Endothelial cell (in vitro differentiated cells): ENCODE measurements around the gene XCL2. TPM values are rescaled to one million over a fixed set of nuclear protein-coding genes. Genes with fewer than 3 reads are reported as not detected.
"Not testable (repeated sequence)": the region's sequence is repeated elsewhere in the genome, so short reads cannot be mapped to it uniquely, and the experiment has no call there.

Experiments used
- DNase-seq: peaks from one replicate; pipeline ENCODE4 v3.0.0; 2021; ENCODE audit warnings: low spot score
- H3K27ac Mint-ChIP-seq: one replicate; pipeline ENCODE4 v1.8.0; 2021; ENCODE audit warnings: mixed read lengths, inconsistent platforms; ENCODE audit not compliant: unreplicated experiment
- H3K27me3 Mint-ChIP-seq: one replicate; pipeline ENCODE4 v1.8.0; 2021; ENCODE audit warnings: mild to moderate bottlenecking, moderate library complexity, mixed read lengths, inconsistent platforms; ENCODE audit not compliant: unreplicated experiment
- H3K36me3 Mint-ChIP-seq: one replicate; pipeline ENCODE4 v1.8.0; 2021; ENCODE audit warnings: mild to moderate bottlenecking, low read depth, mixed read lengths, inconsistent platforms; ENCODE audit not compliant: unreplicated experiment
- H3K4me1 Mint-ChIP-seq: one replicate; pipeline ENCODE4 v1.8.0; 2021; ENCODE audit warnings: mild to moderate bottlenecking, mixed read lengths, inconsistent platforms; ENCODE audit not compliant: unreplicated experiment
- H3K4me3 Mint-ChIP-seq: one replicate; pipeline ENCODE4 v1.8.0; 2021; ENCODE audit warnings: mild to moderate bottlenecking, mixed read lengths, inconsistent platforms; ENCODE audit not compliant: unreplicated experiment
- H3K9me3 Mint-ChIP-seq: one replicate; pipeline ENCODE4 v1.8.0; 2021; ENCODE audit warnings: mixed read lengths, inconsistent platforms; ENCODE audit not compliant: unreplicated experiment
- long read RNA-seq: library from polyadenylated mRNA; unstranded; transcript quantifications from one replicate; pipeline ENCODE4 v2.0.0, GENCODE V29; 2020; ENCODE audit not compliant: unreplicated experiment
- total RNA-seq: library from RNA; stranded (reverse); fragmentation: NEBNext Ultra II Directional; extraction: Animal tissue kit (Norgen Biotek cat#: 25700); gene quantifications from one replicate; pipeline ENCODE4 v1.2.1, GENCODE V29; 2021; ENCODE audit not compliant: unreplicated experiment
- TF ChIP-seq, protein P1 (sequence below): fragments of 200-600 bp; sonication (generic); IDR thresholded peaks from one replicate; pipeline ENCODE4 v1.5.0; 2021; ENCODE audit warnings: antibody characterized with exemption; ENCODE audit not compliant: unreplicated experiment

Gene XCL2, protein sequence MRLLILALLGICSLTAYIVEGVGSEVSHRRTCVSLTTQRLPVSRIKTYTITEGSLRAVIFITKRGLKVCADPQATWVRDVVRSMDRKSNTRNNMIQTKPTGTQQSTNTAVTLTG
- total RNA-seq, result not detected
- long read RNA-seq, result 0 reads

DNA sequence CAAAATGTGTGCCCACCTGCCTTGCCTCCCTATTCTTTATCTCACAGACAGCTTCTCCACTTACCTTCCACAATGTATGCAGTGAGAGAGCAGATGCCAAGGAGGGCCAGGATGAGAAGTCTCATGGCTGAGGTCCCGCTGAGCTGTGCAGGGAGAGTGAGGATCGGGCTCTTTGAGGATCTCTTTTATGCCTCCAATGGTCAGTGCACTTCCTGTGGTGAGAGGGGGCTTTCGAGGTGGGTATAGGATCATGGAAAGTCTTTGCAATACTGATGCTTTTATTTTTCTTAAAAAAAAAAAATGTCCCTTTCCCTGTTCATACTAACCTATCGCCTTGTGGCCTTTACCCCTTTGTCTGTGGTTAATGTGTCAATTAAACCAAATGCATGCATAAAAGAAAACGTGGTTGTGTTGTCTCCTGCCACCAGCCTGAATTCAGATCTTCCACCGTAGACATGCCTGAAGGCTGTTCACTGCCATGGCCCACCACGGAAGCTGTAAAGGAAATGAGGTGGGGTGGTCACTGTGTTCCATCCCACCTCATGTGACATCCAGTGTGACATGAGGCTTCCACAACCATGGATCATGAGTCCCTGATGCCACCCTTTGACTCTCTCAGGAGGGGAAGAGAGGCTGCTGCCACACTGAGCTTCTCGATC, at the start of gene XCL2:
Gene XCL2 (minus strand): TSS at position 158 of the 659 bp plus-strand sequence. CDS start 33 bp downstream, at position 125.
- H3K4me3 Mint-ChIP-seq, DNase-seq, H3K36me3 Mint-ChIP-seq, H3K27me3 Mint-ChIP-seq, H3K27ac Mint-ChIP-seq, H3K4me1 Mint-ChIP-seq, H3K9me3 Mint-ChIP-seq: not testable (repeated sequence)

DNA sequence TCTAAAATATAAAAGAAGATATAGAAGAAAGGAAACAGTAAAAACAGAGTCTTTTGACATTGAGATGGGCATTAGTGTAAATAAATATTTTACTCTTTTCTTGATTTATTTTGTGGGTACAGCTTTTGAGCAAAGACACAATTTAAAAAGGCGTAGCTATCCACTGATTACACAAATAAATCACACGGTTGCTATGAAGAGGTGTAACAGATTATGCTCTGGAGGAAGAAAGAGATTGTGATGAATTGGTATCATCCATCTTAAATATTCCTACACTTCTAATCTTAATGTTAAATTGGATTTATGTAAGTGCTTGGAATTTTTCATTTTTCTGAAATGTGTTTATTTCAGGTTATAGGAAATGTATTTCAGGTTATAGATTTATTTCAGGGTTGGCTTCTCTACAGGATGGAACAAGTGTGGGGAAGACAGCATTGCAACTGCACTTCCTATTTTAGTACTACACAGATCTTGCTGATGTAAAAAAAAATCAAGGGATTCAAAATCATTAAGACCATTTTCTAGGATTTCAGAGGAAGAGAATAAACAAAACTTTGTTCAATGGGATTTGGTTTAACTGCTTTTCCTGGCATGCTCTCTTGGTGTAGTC, 47.9 kb upstream of the XCL2 start:
- no peak overlapping the region for H3K27ac Mint-ChIP-seq
- H3K9me3 Mint-ChIP-seq, result no peaks in the 10 kb centered on the region
- TF ChIP-seq, protein P1, sequence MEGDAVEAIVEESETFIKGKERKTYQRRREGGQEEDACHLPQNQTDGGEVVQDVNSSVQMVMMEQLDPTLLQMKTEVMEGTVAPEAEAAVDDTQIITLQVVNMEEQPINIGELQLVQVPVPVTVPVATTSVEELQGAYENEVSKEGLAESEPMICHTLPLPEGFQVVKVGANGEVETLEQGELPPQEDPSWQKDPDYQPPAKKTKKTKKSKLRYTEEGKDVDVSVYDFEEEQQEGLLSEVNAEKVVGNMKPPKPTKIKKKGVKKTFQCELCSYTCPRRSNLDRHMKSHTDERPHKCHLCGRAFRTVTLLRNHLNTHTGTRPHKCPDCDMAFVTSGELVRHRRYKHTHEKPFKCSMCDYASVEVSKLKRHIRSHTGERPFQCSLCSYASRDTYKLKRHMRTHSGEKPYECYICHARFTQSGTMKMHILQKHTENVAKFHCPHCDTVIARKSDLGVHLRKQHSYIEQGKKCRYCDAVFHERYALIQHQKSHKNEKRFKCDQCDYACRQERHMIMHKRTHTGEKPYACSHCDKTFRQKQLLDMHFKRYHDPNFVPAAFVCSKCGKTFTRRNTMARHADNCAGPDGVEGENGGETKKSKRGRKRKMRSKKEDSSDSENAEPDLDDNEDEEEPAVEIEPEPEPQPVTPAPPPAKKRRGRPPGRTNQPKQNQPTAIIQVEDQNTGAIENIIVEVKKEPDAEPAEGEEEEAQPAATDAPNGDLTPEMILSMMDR, result no peak
- H3K27me3 Mint-ChIP-seq, result no peaks in the 10 kb centered on the region
- no peak overlapping the region for H3K4me3 Mint-ChIP-seq
- DNase-seq, result no peak
- H3K36me3 Mint-ChIP-seq, result no peaks in the 10 kb centered on the region
- no peaks in the 10 kb centered on the region for H3K4me1 Mint-ChIP-seq

DNA sequence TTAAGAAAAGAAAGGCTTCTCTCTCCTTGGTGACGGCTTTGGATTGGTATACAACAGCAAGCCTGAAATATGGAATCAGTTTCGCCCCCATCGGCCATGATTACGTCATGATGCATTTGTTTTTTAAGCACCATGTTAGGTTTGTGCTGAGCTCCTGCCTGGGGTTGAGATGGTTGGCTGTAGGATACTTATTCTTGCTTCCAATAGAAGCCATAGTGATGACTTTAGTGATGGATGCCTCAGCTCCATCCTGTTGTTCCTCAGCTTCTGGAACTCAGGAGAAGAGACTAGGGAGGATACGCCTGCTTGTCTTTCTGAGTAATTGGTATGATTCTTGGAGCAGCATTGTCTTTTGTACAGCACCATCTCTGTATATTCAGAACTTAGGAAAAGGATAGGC, 47.3 kb upstream of the XCL2 start:
- TF ChIP-seq, protein P1, result no peak
- no peak overlapping the region for H3K4me3 Mint-ChIP-seq
- no peaks in the 10 kb centered on the region for H3K9me3 Mint-ChIP-seq
- no peak for DNase-seq
- no peaks in the 10 kb centered on the region for H3K27me3 Mint-ChIP-seq
- no peak overlapping the region for H3K27ac Mint-ChIP-seq
- H3K36me3 Mint-ChIP-seq, result no peaks in the 10 kb centered on the region
- no peaks in the 10 kb centered on the region for H3K4me1 Mint-ChIP-seq

DNA sequence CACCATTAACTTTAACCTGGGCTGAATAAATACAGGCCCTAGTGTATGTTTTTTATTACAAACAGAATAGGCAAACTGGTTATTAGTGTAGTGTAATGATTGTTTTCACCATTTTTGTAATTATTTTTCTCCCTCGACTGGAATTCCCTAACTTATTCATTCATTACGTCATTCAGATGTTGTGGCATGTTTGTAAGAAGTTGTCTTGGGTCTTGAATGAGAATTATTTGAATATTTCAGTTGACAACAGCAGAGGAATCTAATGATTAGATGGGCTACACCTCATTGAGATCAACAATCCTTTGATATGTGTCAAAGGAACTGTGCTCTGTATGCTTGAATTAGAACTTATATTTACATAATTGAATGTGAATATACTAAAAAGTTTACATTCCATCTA, 45.4 kb upstream of the XCL2 start:
- no peak for DNase-seq
- Mint-ChIP-seq H3K4me3 (no peak overlapping the region), H3K36me3 (no peaks in the 10 kb centered on the region), H3K27ac (no peak overlapping the region), H3K27me3 (no peaks in the 10 kb centered on the region), H3K9me3 (no peaks in the 10 kb centered on the region), H3K4me1 (no peaks in the 10 kb centered on the region)
- TF ChIP-seq, protein P1, result no peak

DNA sequence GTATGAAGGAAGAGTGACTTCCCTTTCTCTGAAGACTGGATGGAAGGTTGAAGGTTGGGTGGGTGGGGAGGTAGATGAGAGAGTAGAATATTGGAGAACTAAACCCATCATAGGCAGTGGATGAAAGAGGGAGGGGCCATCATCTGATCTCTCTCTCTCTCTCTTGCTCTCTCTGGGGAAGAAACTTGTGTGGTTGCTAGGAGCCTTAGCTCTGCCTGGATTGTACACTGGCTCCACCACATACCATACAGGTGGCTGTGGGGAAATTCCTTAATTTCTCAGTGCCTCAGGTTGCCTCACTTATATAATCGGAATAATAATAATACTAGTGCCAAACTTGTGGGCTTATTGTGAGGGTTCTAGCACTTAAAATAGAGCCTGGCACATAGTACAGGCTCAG, 42.1 kb upstream of the XCL2 start:
- H3K36me3 Mint-ChIP-seq, result no peaks in the 10 kb centered on the region
- H3K4me1 Mint-ChIP-seq, result no peaks in the 10 kb centered on the region
- TF ChIP-seq, protein P1, result no peak
- no peak overlapping the region for H3K27ac Mint-ChIP-seq
- H3K27me3 Mint-ChIP-seq, result no peaks in the 10 kb centered on the region
- H3K4me3 Mint-ChIP-seq, result no peak overlapping the region
- H3K9me3 Mint-ChIP-seq, result no peaks in the 10 kb centered on the region
- no peak for DNase-seq
